ENCODE measurements around the gene RNF144A. TPM values are rescaled to one million over a fixed set of nuclear protein-coding genes. Genes with fewer than 3 reads are reported as not detected.

Gene RNF144A
- total RNA-seq, 3 donors from 2014 or later (not counting 1 experiment from before 2014, with no cell fraction given): 17.3 to 36.7 (median 19.0) TPM

DNA sequence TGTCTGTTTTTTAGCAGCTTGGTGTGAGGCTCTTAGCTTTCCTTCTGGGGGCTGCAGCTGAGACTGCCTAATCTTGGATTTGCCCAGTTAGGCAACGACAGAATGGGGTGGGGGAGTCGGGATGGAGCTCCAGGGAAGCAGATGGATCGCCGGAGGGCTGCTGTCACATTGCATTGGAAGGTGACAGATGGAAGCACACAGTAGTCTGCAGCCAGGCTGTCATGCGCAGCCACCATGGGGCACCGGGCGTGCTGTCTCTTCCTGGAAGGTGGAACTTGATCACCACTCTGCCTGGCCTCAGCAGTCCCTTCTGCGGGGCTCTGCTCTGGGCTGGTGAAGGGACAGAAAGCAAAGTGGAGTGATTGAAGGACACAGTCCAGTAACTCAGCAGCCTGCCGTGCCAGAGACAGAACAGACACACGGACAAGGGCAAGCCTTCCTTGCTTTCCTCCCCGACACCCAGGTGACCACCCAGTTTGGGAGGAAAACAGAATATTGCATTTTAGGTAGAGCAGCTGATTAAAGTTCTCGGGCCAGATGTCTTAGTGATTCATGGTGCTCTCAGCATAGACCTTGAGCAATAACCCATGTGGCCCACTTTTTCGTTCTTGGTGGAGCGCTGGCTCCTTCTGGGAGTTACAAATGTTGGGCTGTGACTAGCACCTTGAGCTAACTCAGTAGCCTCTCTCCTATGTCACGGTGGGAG is 40.9 kb downstream of the RNF144A start:
- WGBS (ENCODE audit: insufficient coverage): 95% methylated on average over 15 of the region's 15 CpGs
- no peaks in the 10 kb centered on the region for H3K9me3 ChIP-seq (ENCODE audit: control insufficient read depth, insufficient read depth, low read length)
- no peaks in the 10 kb centered on the region for H3K27me3 ChIP-seq (ENCODE audit: control insufficient read depth, insufficient read depth, low read length)
- peaks cover 43 to 48% of the 10 kb centered on the region in 2 donors for H3K4me1 Mint-ChIP-seq
- no peaks in the 10 kb centered on the region for H3K36me3 ChIP-seq (ENCODE audit: control insufficient read depth, insufficient read depth, low read length)
- H3K27me3 Mint-ChIP-seq (ENCODE audit: low read depth in 2 of 2): no peaks in the 10 kb centered on the region
- H3K9me3 Mint-ChIP-seq: no peaks in the 10 kb centered on the region
- no peak overlapping the region for H3K27ac Mint-ChIP-seq
- intact Hi-C loops (cut with micrococcal nuclease): no loop called here
- H3K36me3 Mint-ChIP-seq: no peaks in the 10 kb centered on the region
- H3K4me3 Mint-ChIP-seq: no peak overlapping the region
- no peak for TF ChIP-seq CTCF (IDR thresholded peaks at IDR 0.05)
- H3K4me1 ChIP-seq (ENCODE audit: control insufficient read depth, insufficient read depth, low read length): peaks cover 11% of the 10 kb centered on the region
- H3K27ac ChIP-seq (ENCODE audit: low read length): no peak overlapping the region
- DNase-seq (no peak), ATAC-seq (no peak)
- H3K4me3 ChIP-seq (ENCODE audit: low read length): no peak overlapping the region

GRCh38 chr2:6958616-6959235 is 41.5 kb downstream of the RNF144A start:
- DNase-seq (no peak), ATAC-seq (no peak)
- no peak overlapping the region for H3K4me3 ChIP-seq (ENCODE audit: low read length)
- H3K27ac Mint-ChIP-seq: no peak overlapping the region
- no peaks in the 10 kb centered on the region for H3K27me3 ChIP-seq (ENCODE audit: control insufficient read depth, insufficient read depth, low read length)
- intact Hi-C loops (cut with micrococcal nuclease): no loop called here
- H3K4me1 ChIP-seq (ENCODE audit: control insufficient read depth, insufficient read depth, low read length): peaks cover 11% of the 10 kb centered on the region
- H3K9me3 Mint-ChIP-seq: no peaks in the 10 kb centered on the region
- 94% methylated on average over 10 of the region's 10 CpGs for WGBS (ENCODE audit: insufficient coverage)
- H3K27ac ChIP-seq (ENCODE audit: low read length): no peak overlapping the region
- H3K36me3 Mint-ChIP-seq: no peaks in the 10 kb centered on the region
- H3K27me3 Mint-ChIP-seq (ENCODE audit: low read depth in 2 of 2): no peaks in the 10 kb centered on the region
- H3K9me3 ChIP-seq (ENCODE audit: control insufficient read depth, insufficient read depth, low read length): no peaks in the 10 kb centered on the region
- H3K4me3 Mint-ChIP-seq: no peak overlapping the region
- H3K4me1 Mint-ChIP-seq: peaks cover 46 to 51% of the 10 kb centered on the region in 2 donors
- TF ChIP-seq CTCF (IDR thresholded peaks at IDR 0.05): no peak
- no peaks in the 10 kb centered on the region for H3K36me3 ChIP-seq (ENCODE audit: control insufficient read depth, insufficient read depth, low read length)

GRCh38 chr2:6959751-6960150 is 42.5 kb downstream of the RNF144A start:
- 98% methylated on average over 3 of the region's 3 CpGs for WGBS (ENCODE audit: insufficient coverage)
- no peak for ATAC-seq
- Mint-ChIP-seq H3K4me1 (peaks cover 49 to 54% of the 10 kb centered on the region in 2 donors), H3K4me3 (no peak overlapping the region), H3K27ac (no peak overlapping the region), H3K27me3 (ENCODE audit: low read depth in 2 of 2) (no peaks in the 10 kb centered on the region), H3K36me3 (no peaks in the 10 kb centered on the region), H3K9me3 (peaks cover 0 to 2% of the 10 kb centered on the region in 2 donors)
- Histone ChIP-seq H3K9me3 (ENCODE audit: control insufficient read depth, insufficient read depth, low read length) (no peaks in the 10 kb centered on the region), H3K4me1 (ENCODE audit: control insufficient read depth, insufficient read depth, low read length) (peaks cover 11% of the 10 kb centered on the region), H3K27me3 (ENCODE audit: control insufficient read depth, insufficient read depth, low read length) (no peaks in the 10 kb centered on the region), H3K4me3 (ENCODE audit: low read length) (no peak overlapping the region), H3K27ac (ENCODE audit: low read length) (no peak overlapping the region), H3K36me3 (ENCODE audit: control insufficient read depth, insufficient read depth, low read length) (no peaks in the 10 kb centered on the region)
- TF ChIP-seq CTCF (IDR thresholded peaks at IDR 0.05): no peak
- no peak for DNase-seq
- intact Hi-C loops (cut with micrococcal nuclease): no loop called here

Data from natural killer cell (primary cell).